Gastroesophageal sphincter (tissue), 4 donors: ENCODE data around the gene CHRNE. TPM values are rescaled to one million over a fixed set of nuclear protein-coding genes. Genes with fewer than 3 reads are reported as not detected.
"Not testable (repeated sequence)": the region's sequence is repeated elsewhere in the genome, so short reads cannot be mapped to it uniquely, and the experiment has no call there.

ENCODE experiments used
- ATAC-seq: fragments of 150-250 bp; one replicate; pipeline ENCODE4 v1.9.1; 2016; ENCODE audit warnings: mild to moderate bottlenecking, moderate library complexity
- H3K27ac ChIP-seq, 4 donors: fragments of 200-600 bp; sonication (generic) in 3 of 4; 1 replicate in 3 of 4; 2 replicates in 1 of 4; pipeline ENCODE4 v1.5.1; 2016 to 2019
- H3K27me3 ChIP-seq: fragments of 200-600 bp; sonication (generic); one replicate; pipeline ENCODE4 v1.5.1; 2019
- H3K36me3 ChIP-seq, 2 donors: fragments of 200-600 bp; sonication (generic); one replicate each; pipeline ENCODE4 v1.5.1; 2019; ENCODE audit warnings: control low read depth in 1 of 2
- H3K4me1 ChIP-seq, 3 donors: fragments of 200-600 bp; sonication (generic); 1 replicate in 2 of 3; 2 replicates in 1 of 3; pipeline ENCODE4 v1.5.1; 2016 to 2019; ENCODE audit warnings: control low read depth in 2 of 3
- H3K4me3 ChIP-seq, 2 donors: fragments of 200-600 bp; sonication (generic); one replicate each; pipeline ENCODE4 v1.5.1; 2019; ENCODE audit warnings: mild to moderate bottlenecking in 1 of 2, moderate library complexity in 1 of 2
- H3K9me3 ChIP-seq, 3 donors: fragments of 200-600 bp; sonication (generic); one replicate each; pipeline ENCODE4 v1.5.1; 2017 to 2019; ENCODE audit warnings: control low read depth in 2 of 3
- EP300 ChIP-seq: sonication (generic); formaldehyde crosslinking; IDR thresholded peaks from one replicate; pipeline ENCODE4 v1.6.1; 2017; ENCODE audit warnings: antibody characterized with exemption, mild to moderate bottlenecking
- POLR2A ChIP-seq, 2 donors: fragments of 450-650 bp; IDR thresholded peaks; one replicate each; pipeline ENCODE4 v1.6.1; 2017; ENCODE audit warnings: antibody characterized with exemption in 2 of 2, mild to moderate bottlenecking in 2 of 2, moderate library complexity in 1 of 2
- POLR2AphosphoS5 ChIP-seq: sonication (generic); formaldehyde crosslinking; IDR thresholded peaks from one replicate; pipeline ENCODE4 v1.6.1; 2017; ENCODE audit warnings: antibody characterized with exemption
- WGBS, 2 donors: methylation state at CpG; one replicate each; pipeline ENCODE4 v1.1.5; 2018; ENCODE audit warnings: low coverage in 1 of 2; 5-methylcytosine and 5-hydroxymethylcytosine counted together
- total RNA-seq, 4 donors: library from RNA; depleted of rRNA; stranded (reverse); fragments of >200 nt; gene quantifications; one replicate each; pipeline ENCODE4 v1.1.0, GENCODE V29; 2016
- TF ChIP-seq, protein P1 (sequence below), 4 experiments: fragments of 200-600 bp in 2 of 4; fragments of 450-650 bp in 2 of 4; sonication (generic) in 1 of 4; IDR thresholded peaks; one replicate each; pipeline ENCODE4 v1.5.1; 2017 to 2019; ENCODE audit warnings: antibody characterized with exemption in 4 of 4, mild to moderate bottlenecking in 2 of 4, moderate library complexity in 2 of 4

Gene CHRNE
- total RNA-seq, 4 donors from 2014 or later: 0.23 to 0.67 TPM; not detected in 2

DNA sequence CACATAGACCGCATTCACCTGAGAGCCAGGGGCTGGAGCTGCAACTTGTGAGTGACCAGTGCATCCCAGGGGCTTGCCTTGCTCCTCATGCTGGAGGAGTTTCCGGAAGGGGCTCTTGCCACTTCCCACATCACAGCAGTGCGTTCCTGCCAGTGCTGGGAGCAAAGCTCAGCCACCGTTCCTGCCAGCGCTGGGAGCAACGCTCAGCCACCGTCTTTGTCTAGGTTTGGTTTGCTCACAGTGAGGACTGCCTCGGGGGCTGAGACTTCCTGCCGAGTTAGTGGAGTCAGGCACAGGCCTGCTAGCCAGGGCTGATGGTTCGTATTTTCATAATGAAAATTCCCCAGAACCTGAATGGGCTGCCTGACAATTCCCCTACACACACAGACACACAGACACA is 5.4 kb upstream of the CHRNE start:
- H3K9me3 ChIP-seq: no peaks in the 10 kb centered on the region
- WGBS, 2 donors: 80 to 88% methylated on average over 1 of the region's 10 CpGs
- peak overlapping the region in 3 of 4 donors; percentile 14 to 68 (median 44) for H3K27ac ChIP-seq
- TF ChIP-seq, protein P1, sequence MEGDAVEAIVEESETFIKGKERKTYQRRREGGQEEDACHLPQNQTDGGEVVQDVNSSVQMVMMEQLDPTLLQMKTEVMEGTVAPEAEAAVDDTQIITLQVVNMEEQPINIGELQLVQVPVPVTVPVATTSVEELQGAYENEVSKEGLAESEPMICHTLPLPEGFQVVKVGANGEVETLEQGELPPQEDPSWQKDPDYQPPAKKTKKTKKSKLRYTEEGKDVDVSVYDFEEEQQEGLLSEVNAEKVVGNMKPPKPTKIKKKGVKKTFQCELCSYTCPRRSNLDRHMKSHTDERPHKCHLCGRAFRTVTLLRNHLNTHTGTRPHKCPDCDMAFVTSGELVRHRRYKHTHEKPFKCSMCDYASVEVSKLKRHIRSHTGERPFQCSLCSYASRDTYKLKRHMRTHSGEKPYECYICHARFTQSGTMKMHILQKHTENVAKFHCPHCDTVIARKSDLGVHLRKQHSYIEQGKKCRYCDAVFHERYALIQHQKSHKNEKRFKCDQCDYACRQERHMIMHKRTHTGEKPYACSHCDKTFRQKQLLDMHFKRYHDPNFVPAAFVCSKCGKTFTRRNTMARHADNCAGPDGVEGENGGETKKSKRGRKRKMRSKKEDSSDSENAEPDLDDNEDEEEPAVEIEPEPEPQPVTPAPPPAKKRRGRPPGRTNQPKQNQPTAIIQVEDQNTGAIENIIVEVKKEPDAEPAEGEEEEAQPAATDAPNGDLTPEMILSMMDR (IDR thresholded peaks at IDR 0.05): no peak
- TF ChIP-seq POLR2AphosphoS5: no peak
- TF ChIP-seq EP300: no peak
- no peak for TF ChIP-seq POLR2A (IDR thresholded peaks at IDR 0.05)
- H3K4me3 ChIP-seq: no peak overlapping the region
- peaks cover 0 to 16% (median 0%) of the 10 kb centered on the region in 3 donors for H3K4me1 ChIP-seq
- H3K36me3 ChIP-seq: no peaks in the 10 kb centered on the region
- ATAC-seq: no peak
- peaks cover 12% of the 10 kb centered on the region for H3K27me3 ChIP-seq

GRCh38 chr17:4906642-4907041 is 3.7 kb upstream of the CHRNE start:
- peaks cover 15% of the 10 kb centered on the region for H3K27me3 ChIP-seq
- not testable (repeated sequence) for H3K27ac ChIP-seq, H3K4me3 ChIP-seq, ATAC-seq, H3K36me3 ChIP-seq, H3K9me3 ChIP-seq
- peaks cover 0 to 24% (median 0%) of the 10 kb centered on the region in 3 donors for H3K4me1 ChIP-seq

- no peak overlapping the region for H3K4me3 ChIP-seq
- TF ChIP-seq EP300 (no peak), POLR2A (IDR thresholded peaks at IDR 0.05) (no peak), POLR2AphosphoS5 (no peak)
- TF ChIP-seq, protein P1 (IDR thresholded peaks at IDR 0.05): no peak
Measured at GRCh38 chr17:4902540-4902939, 358 bp downstream of the CHRNE start.

DNA sequence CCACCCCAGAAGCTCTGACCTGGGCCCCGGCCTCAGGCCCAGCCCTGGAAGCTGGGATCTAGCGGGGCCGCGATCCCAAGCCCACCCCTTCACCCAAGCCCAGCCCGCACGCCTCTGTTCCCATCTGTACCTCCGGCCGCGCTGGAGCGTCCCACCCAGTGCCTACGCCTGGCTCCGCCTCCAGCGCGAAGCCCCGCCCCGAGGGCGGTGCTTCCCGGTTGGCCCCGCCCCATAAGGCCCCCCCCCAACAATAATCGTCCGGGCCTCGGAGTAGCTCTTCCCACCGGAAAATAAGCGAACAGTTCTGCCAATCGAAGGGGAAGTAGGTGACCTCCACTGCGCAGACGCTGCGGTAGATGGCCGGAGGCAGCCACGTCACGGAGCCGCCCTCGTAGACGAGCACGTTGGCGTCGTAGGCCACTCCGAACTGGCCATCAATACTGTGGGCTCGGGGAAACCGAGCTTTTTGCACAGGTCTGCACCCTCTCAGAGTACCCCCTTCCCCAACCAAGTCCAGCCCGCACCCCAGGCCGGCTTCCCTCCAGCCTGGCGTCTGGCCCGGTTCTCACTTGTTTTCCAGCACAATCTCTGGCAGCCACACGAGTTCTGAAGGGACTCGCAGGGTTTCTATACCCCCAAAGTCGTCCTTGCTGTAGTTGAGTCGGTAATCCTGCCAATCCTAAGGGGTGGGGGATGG is 1.1 kb downstream of the CHRNE start:
- H3K4me3 ChIP-seq: peak overlapping the region in 1 of 2 donors; percentile 55
- H3K36me3 ChIP-seq: peaks cover 0 to 9% of the 10 kb centered on the region in 2 donors
- peaks cover 48% of the 10 kb centered on the region for H3K27me3 ChIP-seq
- peak overlapping the region in 2 of 4 donors; percentile 51 to 67 for H3K27ac ChIP-seq
- TF ChIP-seq POLR2AphosphoS5 (no peak), POLR2A (IDR thresholded peaks at IDR 0.05) (no peak)
- TF ChIP-seq, protein P1 (IDR thresholded peaks at IDR 0.05): no peak
- no peaks in the 10 kb centered on the region for H3K9me3 ChIP-seq
- WGBS, 2 donors: 28 to 30% methylated on average over 2 to 5 of the region's 48 CpGs
- peak; percentile 16 for ATAC-seq
- peaks cover 0 to 37% (median 11%) of the 10 kb centered on the region in 3 donors for H3K4me1 ChIP-seq

More at GRCh38 chr17:4902540-4902939, 358 bp downstream of the CHRNE start:
- H3K9me3 ChIP-seq: no peaks in the 10 kb centered on the region
- peaks cover 48% of the 10 kb centered on the region for H3K27me3 ChIP-seq
- H3K27ac ChIP-seq: peak overlapping the region in 2 of 4 donors; percentile 51 to 67
- WGBS, 2 donors: 73 to 78% methylated on average over 7 of the region's 8 CpGs
- ATAC-seq: no peak
- peaks cover 0 to 2% of the 10 kb centered on the region in 2 donors for H3K36me3 ChIP-seq
- H3K4me1 ChIP-seq: peaks cover 0 to 37% (median 11%) of the 10 kb centered on the region in 3 donors

GRCh38 chr17:4901108-4901647 is 1.7 kb downstream of the CHRNE start:
- ATAC-seq: no peak
- Histone ChIP-seq H3K4me3 (peak overlapping the region in 1 of 2 donors; percentile 55), H3K27me3 (peaks cover 48% of the 10 kb centered on the region), H3K36me3 (peaks cover 0 to 16% of the 10 kb centered on the region in 2 donors), H3K27ac (peak overlapping the region in 2 of 4 donors; percentile 31 to 67), H3K9me3 (no peaks in the 10 kb centered on the region), H3K4me1 (peaks cover 0 to 37% (median 11%) of the 10 kb centered on the region in 3 donors)
- whole genome bisulfite sequencing, 2 donors: 78% methylated on average over 6 of the region's 37 CpGs; no CpG with 5 or more reads in 1 of the 2 donors
- TF ChIP-seq POLR2A (IDR thresholded peaks at IDR 0.05) (no peak), POLR2AphosphoS5 (no peak), EP300 (no peak)
- TF ChIP-seq, protein P1 (IDR thresholded peaks at IDR 0.05): no peak
